ENCODE data around the gene NAB2. TPM values are rescaled to one million over a fixed set of nuclear protein-coding genes. Genes with fewer than 3 reads are reported as not detected.

The NAB2 gene
- total and polyA plus RNA-seq, 4 donors = 1.9 to 10.0 (median 6.2) TPM

- WGBS = 91% methylated on average over 1 of the region's 1 CpG
- no peak for DNase-seq (ENCODE audit: low spot score)
- H3K36me3 ChIP-seq (ENCODE audit: control insufficient read depth in 4 of 4, insufficient read depth in 3 of 4, low read depth in 1 of 4, low read length in 3 of 4) = peaks cover 6 to 53% (median 38%) of the 10 kb centered on the region in 4 donors
- no peak overlapping the region for H3K9ac ChIP-seq (ENCODE audit: low read depth in 1 of 2, low read length in 2 of 2)
- no peak overlapping the region for H3K27ac ChIP-seq (ENCODE audit: low read depth in 1 of 2, low read length in 2 of 2)
- H3K27me3 ChIP-seq (ENCODE audit: control insufficient read depth in 4 of 4, insufficient read depth in 4 of 4, low read length in 3 of 4) = no peaks in the 10 kb centered on the region
- TF ChIP-seq HNF4A (conservative IDR thresholded peaks at IDR 0.05) (no peak), YY1 (IDR thresholded peaks at IDR 0.05) (no peak), JUND (IDR thresholded peaks at IDR 0.05) (no peak), RXRA (IDR thresholded peaks at IDR 0.05) (no peak), RAD21 (IDR thresholded peaks at IDR 0.05) (no peak), ATF3 (IDR thresholded peaks at IDR 0.05) (no peak), SP1 (IDR thresholded peaks at IDR 0.05) (no peak), FOXA1 (IDR thresholded peaks at IDR 0.05) (no peak), GABPA (IDR thresholded peaks at IDR 0.05 in 1 of 2, conservative IDR thresholded peaks at IDR 0.05 in 1 of 2) (no peak), EGR1 (IDR thresholded peaks at IDR 0.05; ENCODE audit: low read depth in 2 of 2) (no peak), HNF4G (IDR thresholded peaks at IDR 0.05) (no peak), CTCF (IDR thresholded peaks at IDR 0.05; ENCODE audit: low read depth, low read length, missing input control) (no peak), NR2F2 (IDR thresholded peaks at IDR 0.05) (no peak), TAF1 (conservative IDR thresholded peaks at IDR 0.05) (no peak), FOXA2 (IDR thresholded peaks at IDR 0.05) (no peak)
- TF ChIP-seq, protein P1, sequence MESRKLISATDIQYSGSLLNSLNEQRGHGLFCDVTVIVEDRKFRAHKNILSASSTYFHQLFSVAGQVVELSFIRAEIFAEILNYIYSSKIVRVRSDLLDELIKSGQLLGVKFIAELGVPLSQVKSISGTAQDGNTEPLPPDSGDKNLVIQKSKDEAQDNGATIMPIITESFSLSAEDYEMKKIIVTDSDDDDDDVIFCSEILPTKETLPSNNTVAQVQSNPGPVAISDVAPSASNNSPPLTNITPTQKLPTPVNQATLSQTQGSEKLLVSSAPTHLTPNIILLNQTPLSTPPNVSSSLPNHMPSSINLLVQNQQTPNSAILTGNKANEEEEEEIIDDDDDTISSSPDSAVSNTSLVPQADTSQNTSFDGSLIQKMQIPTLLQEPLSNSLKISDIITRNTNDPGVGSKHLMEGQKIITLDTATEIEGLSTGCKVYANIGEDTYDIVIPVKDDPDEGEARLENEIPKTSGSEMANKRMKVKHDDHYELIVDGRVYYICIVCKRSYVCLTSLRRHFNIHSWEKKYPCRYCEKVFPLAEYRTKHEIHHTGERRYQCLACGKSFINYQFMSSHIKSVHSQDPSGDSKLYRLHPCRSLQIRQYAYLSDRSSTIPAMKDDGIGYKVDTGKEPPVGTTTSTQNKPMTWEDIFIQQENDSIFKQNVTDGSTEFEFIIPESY (IDR thresholded peaks at IDR 0.05) = no peak
- TF ChIP-seq, protein P2, sequence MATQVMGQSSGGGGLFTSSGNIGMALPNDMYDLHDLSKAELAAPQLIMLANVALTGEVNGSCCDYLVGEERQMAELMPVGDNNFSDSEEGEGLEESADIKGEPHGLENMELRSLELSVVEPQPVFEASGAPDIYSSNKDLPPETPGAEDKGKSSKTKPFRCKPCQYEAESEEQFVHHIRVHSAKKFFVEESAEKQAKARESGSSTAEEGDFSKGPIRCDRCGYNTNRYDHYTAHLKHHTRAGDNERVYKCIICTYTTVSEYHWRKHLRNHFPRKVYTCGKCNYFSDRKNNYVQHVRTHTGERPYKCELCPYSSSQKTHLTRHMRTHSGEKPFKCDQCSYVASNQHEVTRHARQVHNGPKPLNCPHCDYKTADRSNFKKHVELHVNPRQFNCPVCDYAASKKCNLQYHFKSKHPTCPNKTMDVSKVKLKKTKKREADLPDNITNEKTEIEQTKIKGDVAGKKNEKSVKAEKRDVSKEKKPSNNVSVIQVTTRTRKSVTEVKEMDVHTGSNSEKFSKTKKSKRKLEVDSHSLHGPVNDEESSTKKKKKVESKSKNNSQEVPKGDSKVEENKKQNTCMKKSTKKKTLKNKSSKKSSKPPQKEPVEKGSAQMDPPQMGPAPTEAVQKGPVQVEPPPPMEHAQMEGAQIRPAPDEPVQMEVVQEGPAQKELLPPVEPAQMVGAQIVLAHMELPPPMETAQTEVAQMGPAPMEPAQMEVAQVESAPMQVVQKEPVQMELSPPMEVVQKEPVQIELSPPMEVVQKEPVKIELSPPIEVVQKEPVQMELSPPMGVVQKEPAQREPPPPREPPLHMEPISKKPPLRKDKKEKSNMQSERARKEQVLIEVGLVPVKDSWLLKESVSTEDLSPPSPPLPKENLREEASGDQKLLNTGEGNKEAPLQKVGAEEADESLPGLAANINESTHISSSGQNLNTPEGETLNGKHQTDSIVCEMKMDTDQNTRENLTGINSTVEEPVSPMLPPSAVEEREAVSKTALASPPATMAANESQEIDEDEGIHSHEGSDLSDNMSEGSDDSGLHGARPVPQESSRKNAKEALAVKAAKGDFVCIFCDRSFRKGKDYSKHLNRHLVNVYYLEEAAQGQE (IDR thresholded peaks at IDR 0.05) = no peak
- TF ChIP-seq, protein P3, sequence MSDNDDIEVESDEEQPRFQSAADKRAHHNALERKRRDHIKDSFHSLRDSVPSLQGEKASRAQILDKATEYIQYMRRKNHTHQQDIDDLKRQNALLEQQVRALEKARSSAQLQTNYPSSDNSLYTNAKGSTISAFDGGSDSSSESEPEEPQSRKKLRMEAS (IDR thresholded peaks at IDR 0.05) = no peak
- H3K9me3 ChIP-seq (ENCODE audit: control insufficient read depth in 4 of 4, low read length in 3 of 4) = no peaks in the 10 kb centered on the region
- H3K4me3 ChIP-seq (ENCODE audit: low read depth in 1 of 3, low read length in 3 of 3) = no peak overlapping the region
- peaks cover 7 to 22% (median 13%) of the 10 kb centered on the region in 4 donors for H3K4me1 ChIP-seq (ENCODE audit: control insufficient read depth in 4 of 4, insufficient read depth in 4 of 4, low read length in 3 of 4)
Measured at GRCh38 chr12:57098546-57098945, 9.6 kb downstream of the NAB2 start.

Measured in liver (tissue), 9 donors.